HG03025 (cell line): ENCODE measurements around the gene OGFR.

Experiments
- ATAC-seq: cut with Tn5 transposase; IDR thresholded peaks from one replicate; pipeline ENCODE4 v1.9.1; 2021; ENCODE audit warnings: mild to moderate bottlenecking, moderate library complexity; ENCODE audit not compliant: unreplicated experiment, low FRiP score

OGFR gene

GRCh38 chr20:62822788-62823651 lies 18.4 kb downstream of the OGFR start:
- ATAC-seq = no peak

GRCh38 chr20:62823688-62824475 lies 19.2 kb downstream of the OGFR start:
- no peak for ATAC-seq

GRCh38 chr20:62824476-62825332 lies 20.1 kb downstream of the OGFR start:
- no peak for ATAC-seq

- no peak for ATAC-seq
Measured at GRCh38 chr20:62825333-62825985, 20.8 kb downstream of the OGFR start.

GRCh38 chr20:62825986-62826645 lies 21.5 kb downstream of the OGFR start:
- ATAC-seq = no peak

GRCh38 chr20:62826646-62827310 lies 22.1 kb downstream of the OGFR start:
- ATAC-seq = no peak

GRCh38 chr20:62827311-62828038 lies 22.8 kb downstream of the OGFR start:
- ATAC-seq = no peak

- no peak for ATAC-seq
Measured at GRCh38 chr20:62828051-62828450, 23.4 kb downstream of the OGFR start.

GRCh38 chr20:62828511-62829230 lies 24.0 kb downstream of the OGFR start:
- no peak for ATAC-seq

- no peak for ATAC-seq
Measured at GRCh38 chr20:62829231-62830230, 24.9 kb downstream of the OGFR start.

- ATAC-seq = no peak
Measured at GRCh38 chr20:62830251-62830650, 25.6 kb downstream of the OGFR start.

GRCh38 chr20:62830821-62831220 lies 26.2 kb downstream of the OGFR start:
- ATAC-seq = no peak

GRCh38 chr20:62831361-62831788 lies 26.7 kb downstream of the OGFR start:
- no peak for ATAC-seq

GRCh38 chr20:62831854-62832211 lies 27.2 kb downstream of the OGFR start:
- ATAC-seq = no peak

GRCh38 chr20:62832212-62832922 lies 27.7 kb downstream of the OGFR start:
- ATAC-seq = peak; percentile 66

- ATAC-seq = peak; percentile 34
Measured at GRCh38 chr20:62832951-62833391, 28.3 kb downstream of the OGFR start.
